ENCODE measurements around the gene MYO7B.

Gene MYO7B

GRCh38 chr2:127589841-127590240 is 54.4 kb downstream of the MYO7B start:
- DNase-seq (ENCODE audit: low spot score): peak; percentile 28

- peak; percentile 14 for DNase-seq (ENCODE audit: low spot score)
Observed at GRCh38 chr2:127590386-127591190, 55.1 kb downstream of the MYO7B start.

DNA sequence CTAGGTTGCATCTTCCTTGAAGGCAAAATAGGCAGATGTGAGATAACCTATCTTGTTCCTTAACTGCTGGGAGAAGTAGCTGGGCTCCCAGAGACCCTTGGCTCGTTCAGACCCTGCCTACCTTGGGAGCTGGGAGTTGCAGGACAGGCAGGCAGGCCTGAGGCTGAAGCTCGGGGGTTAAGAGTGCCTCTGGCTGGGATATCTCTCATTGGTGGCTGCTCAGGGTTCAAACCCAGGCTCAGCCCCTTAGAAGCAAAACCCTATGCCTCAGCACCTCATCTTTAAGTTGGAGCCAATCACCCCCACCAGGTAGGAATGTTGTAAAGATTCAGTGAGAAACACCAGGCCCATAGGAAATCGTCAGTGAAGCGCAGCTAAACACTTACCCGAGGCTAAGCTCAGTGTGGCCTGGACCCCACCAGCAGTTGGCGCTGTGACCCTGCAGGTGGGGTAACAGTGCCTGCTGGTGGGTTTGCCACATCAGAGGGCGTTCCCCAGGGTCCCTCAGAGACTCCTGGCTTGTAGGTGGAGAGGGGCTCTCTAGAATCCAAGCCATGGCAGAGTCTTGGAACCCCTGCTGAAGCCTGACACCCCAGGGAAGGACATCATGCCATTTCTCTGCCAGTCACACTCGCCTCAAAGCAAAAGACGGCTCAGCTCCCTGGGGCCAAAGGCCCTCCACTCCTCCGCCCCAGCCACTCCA is 55.9 kb downstream of the MYO7B start:
- DNase-seq (ENCODE audit: low spot score): peak; percentile 82

GRCh38 chr2:127592761-127593227 is 57.3 kb downstream of the MYO7B start:
- DNase-seq (ENCODE audit: low spot score): peak; percentile 40

DNA sequence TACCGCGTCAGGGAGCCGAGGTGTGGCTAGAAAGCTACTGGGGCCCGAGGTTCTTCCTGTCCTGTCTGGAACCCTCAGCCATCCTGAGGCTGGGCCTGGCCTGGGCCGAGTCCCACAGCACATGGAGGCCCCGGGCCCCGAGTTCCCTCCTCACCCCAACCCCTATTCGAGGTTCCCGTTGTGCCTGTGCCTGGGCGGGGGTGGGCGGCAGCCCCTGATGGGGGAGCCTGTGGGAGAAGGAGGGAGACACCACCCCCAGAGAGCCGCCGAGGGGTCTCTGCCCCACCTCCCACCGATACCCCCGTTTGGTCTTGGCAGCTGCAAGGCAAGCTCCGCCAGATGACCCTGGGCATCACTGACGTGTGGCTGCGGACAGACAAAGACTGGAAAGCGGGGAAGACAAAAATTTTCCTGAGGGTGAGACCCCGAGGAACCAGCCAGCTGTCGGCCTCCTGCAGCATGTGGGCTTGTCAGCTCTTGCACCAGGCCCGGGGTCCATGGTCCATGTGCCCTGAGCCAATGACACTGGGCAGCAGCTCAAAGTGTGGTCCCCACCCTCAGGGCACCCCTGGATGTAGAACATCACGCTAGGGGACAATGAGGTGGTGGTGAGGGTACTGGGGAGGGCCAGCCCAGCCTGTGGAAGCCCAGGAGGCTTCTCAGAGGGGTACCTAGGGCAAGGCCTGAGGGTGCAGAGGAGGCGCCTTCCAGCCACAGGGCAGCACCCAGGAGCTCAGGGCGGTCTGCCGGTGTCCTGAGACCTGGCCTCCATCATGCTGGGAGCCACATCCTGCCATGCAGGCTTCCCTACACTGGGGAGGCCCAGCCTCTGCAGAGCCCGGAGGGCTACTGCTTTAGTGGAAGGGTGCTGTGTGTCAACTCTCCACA is 58.0 kb downstream of the MYO7B start:
- DNase-seq (ENCODE audit: low spot score): peak; percentile 37

- DNase-seq (ENCODE audit: low spot score): peak; percentile 41
Observed at GRCh38 chr2:127594116-127594591, 58.7 kb downstream of the MYO7B start.

- DNase-seq (ENCODE audit: low spot score): peak; percentile 24
Observed at GRCh38 chr2:127596311-127597045, 61.0 kb downstream of the MYO7B start.

GRCh38 chr2:127597046-127597983 is 61.8 kb downstream of the MYO7B start:
- DNase-seq (ENCODE audit: low spot score): peak; percentile 22

DNA sequence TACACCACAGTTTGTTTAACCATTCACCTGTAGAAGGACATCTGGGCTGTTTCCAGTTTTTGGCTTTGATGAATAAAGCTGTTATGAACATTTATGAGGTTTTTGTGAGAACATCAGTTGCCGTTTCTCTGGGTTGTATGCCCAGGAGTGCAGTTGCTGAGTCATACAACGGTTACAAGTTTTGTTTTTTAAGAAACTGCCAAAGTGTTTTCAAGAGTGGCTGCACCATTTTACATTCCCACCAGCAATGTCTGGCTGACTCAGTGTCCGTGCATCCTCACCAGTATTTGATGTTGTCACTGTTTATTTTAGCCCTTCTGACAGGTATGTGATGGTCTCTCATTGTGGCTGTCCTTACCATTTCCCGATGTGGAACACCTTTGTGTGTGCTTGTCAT is 62.5 kb downstream of the MYO7B start:
- DNase-seq (ENCODE audit: low spot score): no peak

- DNase-seq (ENCODE audit: low spot score): no peak
Observed at GRCh38 chr2:127598711-127599110, 63.2 kb downstream of the MYO7B start.

DNA sequence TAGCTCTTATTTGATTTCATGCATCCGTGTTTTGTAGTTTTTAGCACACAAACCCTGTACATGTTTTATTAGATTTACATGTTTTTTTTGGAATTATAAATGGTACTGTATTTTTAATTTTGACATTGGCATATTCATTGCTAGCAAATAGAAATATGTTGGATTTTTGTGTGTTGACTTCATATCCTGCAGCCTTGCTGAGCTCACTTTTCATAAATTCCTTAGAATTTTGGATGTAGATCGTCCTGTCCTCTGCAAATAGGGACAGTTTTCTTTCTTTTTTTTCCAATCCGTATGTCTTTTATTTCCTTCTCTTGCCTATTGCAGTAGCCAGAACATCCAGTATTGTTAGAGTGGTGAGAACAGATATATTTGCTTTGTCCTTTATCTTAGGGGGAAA is 63.7 kb downstream of the MYO7B start:
- DNase-seq (ENCODE audit: low spot score): no peak

DNA sequence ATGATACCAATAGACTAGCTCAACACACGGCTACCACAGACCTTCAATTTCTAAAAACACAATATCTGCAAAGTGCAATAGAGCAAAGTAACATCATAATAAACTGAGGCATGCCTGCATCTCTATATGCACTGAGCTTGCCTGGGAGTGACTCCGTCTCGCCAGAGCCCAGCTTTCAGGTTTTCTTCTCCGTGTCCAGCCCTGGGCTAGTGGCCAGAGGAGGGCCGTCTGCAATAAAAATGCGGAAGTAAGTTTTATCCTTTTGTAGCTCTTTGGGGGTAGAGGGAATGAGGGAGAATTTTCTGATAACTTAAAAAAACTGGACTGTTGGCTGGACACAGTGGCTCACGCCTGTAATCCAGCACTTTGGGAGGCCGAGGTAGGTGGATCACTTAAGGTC is 69.5 kb downstream of the MYO7B start:
- no peak for DNase-seq (ENCODE audit: low spot score)

- no peak for DNase-seq (ENCODE audit: low spot score)
Observed at GRCh38 chr2:127605691-127606263, 70.3 kb downstream of the MYO7B start.

DNA sequence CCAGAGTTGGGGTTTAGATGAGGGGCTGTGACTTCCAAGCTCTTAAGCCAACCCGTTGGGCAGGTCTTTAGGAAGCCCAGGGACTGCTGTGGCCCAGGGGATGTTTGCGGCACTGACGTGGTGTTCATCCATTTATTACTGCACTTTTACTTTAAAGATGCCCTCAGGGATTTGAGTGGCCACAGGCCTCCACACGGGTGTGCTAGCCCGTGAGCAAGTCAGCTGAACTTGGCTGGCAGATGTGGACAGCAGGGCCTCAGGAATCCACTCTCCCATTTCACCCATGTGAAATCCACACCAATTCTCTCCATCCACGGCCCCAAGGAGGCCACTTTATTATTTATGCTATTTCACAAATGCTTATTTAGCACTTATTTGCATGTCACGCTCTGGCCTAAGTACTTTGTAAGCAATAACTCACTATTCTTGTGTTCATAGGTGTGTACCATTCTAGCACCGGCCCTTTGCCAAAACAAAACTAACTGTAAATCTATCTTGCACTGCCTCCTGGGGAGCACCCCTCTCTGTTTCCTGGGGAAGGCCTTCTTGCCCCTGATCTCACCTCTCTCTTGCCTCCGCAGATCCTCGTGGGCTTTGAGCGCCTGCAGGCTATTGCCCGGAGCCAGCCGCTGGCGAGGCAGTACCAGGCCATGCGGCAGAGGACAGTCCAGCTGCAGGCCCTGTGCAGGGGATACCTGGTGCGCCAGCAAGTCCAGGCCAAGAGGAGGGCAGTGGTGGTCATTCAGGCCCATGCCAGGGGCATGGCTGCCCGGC is 71.3 kb downstream of the MYO7B start:
- DNase-seq (ENCODE audit: low spot score): no peak

DNA sequence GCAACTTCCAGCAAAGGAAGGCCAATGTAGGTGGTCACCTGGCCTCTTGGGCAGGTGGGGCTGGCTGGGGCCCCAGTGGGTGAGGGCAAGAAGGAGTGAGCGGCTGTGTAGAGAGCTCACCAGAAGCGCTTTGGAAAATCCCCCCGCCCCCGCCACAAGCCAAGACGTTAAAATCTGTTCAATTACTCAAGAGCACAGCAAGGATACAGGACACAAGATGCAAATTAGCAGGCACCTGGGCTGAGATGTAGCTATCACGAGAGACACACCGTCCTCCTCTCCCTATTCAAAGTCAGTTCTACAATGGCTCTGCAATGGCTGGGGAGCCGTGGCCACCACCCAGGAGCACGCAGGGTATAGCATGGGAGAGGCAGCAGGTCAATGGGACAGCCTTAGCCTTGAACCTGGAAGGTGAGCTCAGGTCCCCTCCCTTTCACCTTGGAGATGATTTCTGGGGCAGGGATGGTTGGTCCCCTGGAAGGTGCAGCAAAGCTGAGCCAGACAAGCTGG is 72.0 kb downstream of the MYO7B start:
- no peak for DNase-seq (ENCODE audit: low spot score)

GRCh38 chr2:127608061-127609030 is 72.9 kb downstream of the MYO7B start:
- DNase-seq (ENCODE audit: low spot score): no peak

GRCh38 chr2:127609031-127609751 is 73.7 kb downstream of the MYO7B start:
- DNase-seq (ENCODE audit: low spot score): peak; percentile 29

Data from ecto neural progenitor cell (in vitro differentiated cells).